ENCODE results near the gene LPO.

- TF ChIP-seq, protein P1, sequence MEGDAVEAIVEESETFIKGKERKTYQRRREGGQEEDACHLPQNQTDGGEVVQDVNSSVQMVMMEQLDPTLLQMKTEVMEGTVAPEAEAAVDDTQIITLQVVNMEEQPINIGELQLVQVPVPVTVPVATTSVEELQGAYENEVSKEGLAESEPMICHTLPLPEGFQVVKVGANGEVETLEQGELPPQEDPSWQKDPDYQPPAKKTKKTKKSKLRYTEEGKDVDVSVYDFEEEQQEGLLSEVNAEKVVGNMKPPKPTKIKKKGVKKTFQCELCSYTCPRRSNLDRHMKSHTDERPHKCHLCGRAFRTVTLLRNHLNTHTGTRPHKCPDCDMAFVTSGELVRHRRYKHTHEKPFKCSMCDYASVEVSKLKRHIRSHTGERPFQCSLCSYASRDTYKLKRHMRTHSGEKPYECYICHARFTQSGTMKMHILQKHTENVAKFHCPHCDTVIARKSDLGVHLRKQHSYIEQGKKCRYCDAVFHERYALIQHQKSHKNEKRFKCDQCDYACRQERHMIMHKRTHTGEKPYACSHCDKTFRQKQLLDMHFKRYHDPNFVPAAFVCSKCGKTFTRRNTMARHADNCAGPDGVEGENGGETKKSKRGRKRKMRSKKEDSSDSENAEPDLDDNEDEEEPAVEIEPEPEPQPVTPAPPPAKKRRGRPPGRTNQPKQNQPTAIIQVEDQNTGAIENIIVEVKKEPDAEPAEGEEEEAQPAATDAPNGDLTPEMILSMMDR (IDR thresholded peaks at IDR 0.05; ENCODE audit: poor library complexity, severe bottlenecking), result no peak
- no peak for TF ChIP-seq POLR2AphosphoS5 (IDR thresholded peaks at IDR 0.05)
- TF ChIP-seq EZH2 (IDR thresholded peaks at IDR 0.05; ENCODE audit: borderline replicate concordance, insufficient read depth, low read length, poor library complexity, severe bottlenecking), result no peak
- TF ChIP-seq EP300 (conservative IDR thresholded peaks at IDR 0.05; ENCODE audit: poor library complexity, severe bottlenecking), result no peak
- TF ChIP-seq REST (IDR thresholded peaks at IDR 0.05; ENCODE audit: borderline replicate concordance), result no peak
These were observed 33.6 kb upstream of the LPO start for GRCh38 chr17:58204796-58205195.
